ENCODE measurements around the gene CAPS2.

- no peak for TF ChIP-seq POLR2A (IDR thresholded peaks at IDR 0.05; ENCODE audit: low read length)
- no peak for TF ChIP-seq GATA1 (IDR thresholded peaks at IDR 0.05; ENCODE audit: low read depth, low read length)
Measured at GRCh38 chr12:75354011-75354410, 23.9 kb upstream of the CAPS2 start.
